GM18909 (cell line): ENCODE results near the gene ATP11B.

Experiments used
- ATAC-seq: cut with Tn5 transposase; IDR thresholded peaks from one replicate; pipeline ENCODE4 v1.9.1; 2021; ENCODE audit warnings: mild to moderate bottlenecking; ENCODE audit not compliant: unreplicated experiment, poor library complexity

Gene ATP11B

DNA sequence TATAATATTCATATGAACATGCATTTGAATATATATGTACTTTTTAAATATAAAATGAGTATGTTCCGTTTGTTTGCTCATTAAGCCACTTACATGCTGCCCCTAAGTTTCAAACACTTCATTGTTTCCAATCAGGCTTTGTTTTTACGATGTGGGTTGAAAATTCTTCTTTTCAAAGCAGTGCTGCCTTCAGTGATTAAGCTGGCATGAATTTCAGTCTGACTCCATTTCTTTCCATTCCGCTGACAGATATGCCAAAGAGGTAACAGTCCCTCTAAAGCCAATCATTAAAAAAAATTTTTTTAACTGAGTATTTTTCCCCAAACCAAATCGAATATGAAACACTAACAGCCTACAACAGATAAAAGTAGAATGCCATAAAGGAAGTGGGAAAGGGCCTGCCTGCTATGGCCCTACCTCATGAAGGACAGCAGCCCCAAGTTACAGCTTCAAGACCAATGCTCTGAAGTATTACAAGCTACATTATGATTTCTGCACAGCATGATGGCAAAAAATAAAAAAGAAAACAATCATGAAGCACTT, 147.0 kb downstream of the ATP11B start:
- no peak for ATAC-seq

DNA sequence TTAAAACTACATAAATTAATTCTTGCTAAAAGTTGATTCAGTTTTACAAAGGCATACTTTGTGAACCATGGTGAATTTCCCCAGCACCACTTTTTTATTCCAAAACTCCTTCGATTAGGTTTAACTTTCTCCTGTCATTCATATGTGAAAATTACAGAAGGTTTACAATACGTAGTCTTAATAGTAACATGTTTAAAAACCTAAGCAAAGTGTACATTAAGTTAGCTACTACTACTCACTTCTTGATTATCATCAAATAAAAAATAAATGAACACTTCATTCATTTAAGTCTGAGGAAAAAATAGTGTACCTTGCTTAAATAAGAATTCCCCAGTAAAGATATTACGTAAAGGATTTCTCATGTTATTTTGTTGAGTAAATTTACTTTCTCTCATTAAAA, 148.4 kb downstream of the ATP11B start:
- no peak for ATAC-seq

DNA sequence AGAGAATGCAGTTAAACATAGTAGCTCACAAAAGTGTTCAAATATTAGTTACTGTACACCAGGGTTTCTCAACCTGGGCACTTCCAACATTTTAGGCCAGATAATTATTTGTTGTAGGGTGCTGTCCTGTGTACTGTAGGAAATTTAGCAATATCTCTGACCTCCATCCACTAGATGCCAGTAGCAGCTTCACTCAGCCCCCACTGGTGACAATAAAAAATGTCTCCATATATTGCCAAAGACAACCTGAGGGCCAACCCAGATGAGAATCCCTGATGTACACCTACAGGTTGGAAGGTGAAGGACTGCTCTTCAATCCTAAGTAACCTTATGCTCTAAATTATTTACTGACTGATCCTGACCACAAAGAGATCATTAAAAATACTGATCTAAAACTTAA, 154.6 kb downstream of the ATP11B start:
- ATAC-seq = peak; percentile 66

DNA sequence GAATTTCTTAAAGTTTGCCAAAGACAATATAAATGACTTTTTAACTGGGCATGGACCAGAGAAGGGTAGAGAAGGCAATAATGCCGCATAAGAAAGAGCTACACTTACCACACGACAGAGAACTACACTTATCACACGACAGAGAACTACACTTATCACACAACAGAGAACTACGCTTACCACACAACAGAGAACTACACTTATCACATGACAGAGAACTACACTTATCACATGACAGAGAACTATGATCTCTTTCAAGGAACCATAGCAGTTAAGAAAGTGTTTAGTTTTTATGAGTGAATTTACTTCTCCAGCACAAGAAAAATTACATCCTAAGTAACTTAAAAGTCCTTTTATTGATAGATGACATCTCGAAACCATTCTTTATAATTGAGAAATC, 155.0 kb downstream of the ATP11B start:
- no peak for ATAC-seq

DNA sequence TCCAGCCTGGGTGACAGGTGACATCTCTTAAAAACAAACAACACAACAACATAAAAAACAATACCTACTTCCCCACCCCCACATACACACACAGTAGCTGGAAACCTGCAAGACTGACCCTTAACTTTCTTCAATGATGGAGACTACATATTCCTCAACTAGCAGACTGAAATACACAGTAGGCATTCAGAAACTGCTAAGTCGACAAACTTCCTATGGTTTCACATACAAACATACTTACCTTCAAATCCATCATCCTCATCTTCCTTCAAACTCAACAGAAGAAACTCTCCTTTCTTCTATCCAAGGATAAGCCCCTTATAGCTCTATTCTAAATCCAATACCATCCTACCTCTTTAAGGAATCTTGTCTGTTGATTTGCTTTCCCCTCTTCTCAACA, 156.4 kb downstream of the ATP11B start:
- ATAC-seq = no peak

DNA sequence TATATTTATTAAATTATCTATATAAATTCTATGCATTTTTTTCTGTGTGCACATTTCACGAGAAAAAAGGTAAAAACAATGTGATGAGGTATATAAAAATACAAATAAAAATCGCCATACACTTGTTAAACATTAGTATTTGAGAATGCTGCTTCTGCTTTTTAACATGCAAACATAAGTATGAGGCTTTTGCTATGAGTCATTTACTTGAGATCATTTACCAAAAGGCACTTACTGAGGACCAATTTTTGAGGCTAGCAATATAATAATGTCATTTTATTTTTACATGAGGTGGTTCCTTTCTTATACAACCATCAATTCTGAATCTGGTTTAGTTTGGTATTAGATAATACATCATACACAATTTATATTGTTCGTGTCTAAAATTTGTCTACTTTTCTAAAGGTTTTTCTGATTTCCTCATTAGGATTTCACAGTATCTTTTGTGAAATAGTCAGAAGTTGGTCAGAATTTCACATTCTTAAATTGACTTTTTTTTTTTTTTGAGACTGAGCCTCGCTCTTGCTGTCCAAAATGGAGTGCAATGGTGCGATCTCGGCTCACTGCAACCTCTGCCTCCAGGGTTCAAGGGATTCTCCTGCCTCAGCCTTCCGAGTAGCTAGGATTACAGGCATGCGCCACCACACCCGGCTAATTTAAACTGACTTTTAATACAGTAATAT, 161.4 kb downstream of the ATP11B start:
- ATAC-seq = peak; percentile 94

DNA sequence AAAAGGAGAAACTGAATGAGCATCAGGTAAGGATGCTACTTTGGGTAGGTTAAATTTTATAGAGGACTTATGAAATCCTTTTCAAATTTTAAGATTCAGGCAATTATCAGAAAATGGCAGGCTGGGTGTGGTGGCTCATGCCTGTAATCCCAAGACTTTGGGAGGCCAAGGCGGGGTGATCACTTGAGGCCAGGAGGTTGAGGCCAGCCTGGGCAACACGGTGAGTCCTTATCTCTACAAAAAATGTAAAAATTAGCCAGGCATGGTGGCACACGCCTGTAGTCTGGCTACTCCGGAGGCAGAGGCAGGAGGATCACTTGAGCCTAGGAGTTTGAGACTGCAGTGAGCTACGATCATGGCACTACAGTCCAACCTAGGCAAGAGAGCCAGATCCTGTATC, 163.9 kb downstream of the ATP11B start:
- no peak for ATAC-seq

DNA sequence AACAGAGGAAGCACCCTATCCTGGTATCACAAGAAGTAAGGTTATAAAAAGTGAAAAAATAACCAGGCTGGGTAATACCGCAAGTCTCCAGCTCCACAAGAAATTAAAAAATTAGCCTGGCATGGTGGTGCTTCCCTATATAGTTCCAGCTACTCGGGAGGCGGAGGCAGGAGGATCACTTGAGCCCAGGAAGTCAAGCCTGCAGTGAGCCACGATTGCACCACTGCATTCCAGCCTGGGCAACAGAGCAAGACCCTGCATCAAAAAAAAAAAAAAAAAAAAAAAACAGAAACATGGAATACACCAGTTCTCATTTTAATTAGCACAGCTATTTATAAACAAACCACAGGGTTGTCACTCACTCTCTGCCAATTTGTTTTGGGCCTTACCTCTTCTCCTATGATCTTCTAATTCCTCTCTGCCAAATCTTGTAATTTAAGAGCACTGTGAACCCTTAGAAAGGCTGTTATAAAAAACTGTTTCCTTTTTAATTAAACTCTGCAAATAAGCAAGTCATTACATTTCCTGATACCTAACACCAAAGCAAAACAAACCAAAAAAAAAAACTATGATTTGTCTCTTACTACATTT, 164.5 kb downstream of the ATP11B start:
- no peak for ATAC-seq

DNA sequence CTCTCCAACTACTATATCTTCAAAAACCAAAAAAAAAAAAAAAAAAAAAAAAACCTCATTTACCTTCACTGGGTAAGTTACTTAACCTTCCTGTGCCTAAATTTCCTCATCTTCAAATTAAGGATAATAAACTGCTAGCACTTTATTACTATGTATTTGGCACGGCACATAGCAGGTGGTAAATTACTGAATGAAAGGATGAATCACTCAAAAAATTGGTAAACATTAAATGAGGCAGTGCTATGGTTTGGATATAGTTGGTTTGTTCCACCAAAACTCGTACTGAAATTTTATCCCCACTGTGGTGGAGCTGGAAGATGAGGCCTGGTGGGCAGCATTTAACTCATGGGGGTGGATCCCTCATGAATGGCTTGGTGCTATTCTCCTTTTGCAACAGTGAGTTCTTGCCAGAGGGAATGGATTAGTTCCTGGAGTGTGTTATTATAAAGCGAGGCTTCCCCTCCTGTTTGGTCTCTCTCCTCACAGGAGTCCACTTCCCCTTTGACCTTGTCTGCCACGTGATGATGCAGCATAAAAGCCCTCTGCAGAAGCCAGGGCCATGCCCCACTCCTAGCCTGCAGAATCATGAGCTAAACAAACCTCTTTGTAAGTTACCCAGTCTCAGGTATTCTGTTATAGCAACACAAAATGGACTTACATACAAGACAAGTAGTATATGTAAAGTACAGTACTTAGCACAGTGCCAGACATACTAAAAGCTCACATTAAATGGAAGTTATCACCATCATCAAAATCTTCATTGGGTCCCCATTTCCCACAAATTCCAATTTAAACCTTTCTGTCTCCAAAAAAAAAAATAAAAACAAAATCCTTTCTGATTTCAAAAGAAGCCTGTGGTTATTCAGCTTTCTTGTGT, 166.4 kb downstream of the ATP11B start:
- ATAC-seq = no peak

DNA sequence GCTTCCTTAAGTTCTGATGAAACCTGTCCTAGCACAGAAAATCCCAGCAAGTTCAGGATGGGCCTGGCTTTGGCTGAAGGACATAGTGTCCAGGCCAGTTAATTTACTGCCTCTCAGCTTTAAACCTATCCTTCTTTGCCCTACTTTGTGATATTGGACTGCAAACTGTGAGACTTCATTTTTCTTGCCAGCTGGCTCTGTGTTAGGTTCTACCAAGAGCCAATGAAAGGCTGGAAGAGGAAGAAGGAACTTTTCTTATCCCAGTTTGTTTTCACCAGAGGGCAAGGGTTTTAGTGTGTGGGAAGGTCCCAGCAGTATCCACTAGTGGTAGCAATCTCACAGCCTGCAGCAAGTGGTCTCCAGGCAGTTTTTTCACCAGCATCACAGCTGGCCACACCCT, 168.9 kb downstream of the ATP11B start:
- ATAC-seq = no peak

DNA sequence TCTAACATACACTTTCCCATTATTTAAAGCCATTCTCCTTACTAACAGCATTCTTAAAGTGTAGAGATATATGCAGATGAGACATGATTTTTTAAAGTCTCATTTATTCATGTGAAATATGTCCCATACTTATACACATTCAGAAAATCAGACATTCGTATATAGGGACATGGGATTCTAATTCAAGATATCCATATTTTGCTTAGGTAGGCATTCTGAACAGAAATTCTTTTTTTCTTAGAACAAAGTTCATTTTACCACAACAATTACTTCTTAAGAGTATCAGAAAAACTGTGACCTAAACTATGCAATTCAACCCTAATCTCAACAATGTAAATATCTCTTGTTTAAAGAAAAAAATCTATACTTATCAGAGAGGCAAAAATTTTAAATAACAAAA, 170.9 kb downstream of the ATP11B start:
- ATAC-seq = no peak

DNA sequence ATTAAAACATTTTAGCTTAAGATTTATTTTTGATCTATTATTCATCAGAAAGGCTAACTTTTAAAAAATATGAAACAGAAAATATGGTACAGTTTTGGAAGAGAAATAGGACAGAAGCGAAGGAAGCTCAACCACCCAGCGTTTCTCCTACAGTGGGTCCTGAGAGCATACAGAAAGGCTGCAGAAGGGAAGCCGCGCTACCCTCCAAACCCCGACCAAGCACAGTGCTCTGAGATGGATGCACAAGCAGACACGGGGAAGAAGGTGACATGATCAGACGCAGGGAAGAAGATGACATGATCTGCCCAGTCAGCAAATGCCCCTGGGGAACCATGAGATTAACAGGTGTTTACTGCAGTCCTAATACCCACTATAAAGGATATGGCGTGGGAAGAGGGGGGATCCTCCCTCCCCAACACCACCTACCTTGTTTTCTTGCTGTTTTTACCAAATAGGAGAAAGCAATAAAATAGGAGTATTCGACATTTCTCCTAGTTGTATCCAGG, 172.6 kb downstream of the ATP11B start:
- no peak for ATAC-seq

DNA sequence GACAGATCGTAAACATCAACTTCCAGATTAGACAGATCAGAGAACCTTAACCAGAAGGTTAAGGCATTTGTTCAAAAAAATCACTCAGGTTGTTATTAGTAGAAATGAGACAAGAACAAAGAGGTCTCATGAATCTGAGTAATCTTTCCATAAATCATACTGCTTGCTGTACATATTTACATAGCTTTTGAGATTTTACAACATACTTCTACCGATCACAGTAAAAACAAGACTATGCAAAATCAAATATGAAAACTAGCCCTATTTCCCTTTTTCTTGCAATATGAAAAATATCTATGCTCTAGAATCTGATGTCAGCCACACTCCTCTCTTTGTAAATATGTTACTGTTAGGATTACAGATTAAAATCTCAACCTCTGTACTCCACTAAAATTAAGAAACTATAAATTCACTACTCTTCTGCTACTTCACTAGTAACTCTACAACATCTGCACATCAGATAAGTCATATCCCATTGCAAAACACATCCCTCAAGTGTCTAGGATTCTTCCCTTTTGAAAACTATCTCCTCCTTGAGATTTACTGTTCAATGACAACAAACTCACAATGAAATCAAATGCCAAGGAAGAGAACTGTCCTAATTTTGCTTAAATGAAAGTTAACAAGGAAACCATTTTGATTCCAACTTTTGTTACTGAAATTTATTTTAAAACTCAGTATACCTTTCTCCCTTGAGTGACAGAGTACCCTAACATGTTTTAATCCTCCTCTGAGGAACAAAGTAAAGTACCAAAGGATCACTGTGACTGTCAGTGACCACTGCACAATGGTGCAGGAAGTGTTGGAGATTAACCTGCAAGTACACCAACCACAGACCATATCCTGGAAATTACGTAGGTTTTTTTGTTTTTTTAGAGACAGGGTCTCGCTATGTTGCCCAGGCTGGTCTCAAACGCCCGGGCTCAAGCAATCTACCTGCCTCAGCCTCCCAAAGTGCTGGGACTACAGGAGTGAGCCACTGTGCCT, 174.2 kb downstream of the ATP11B start:
- ATAC-seq = peak; percentile 60

DNA sequence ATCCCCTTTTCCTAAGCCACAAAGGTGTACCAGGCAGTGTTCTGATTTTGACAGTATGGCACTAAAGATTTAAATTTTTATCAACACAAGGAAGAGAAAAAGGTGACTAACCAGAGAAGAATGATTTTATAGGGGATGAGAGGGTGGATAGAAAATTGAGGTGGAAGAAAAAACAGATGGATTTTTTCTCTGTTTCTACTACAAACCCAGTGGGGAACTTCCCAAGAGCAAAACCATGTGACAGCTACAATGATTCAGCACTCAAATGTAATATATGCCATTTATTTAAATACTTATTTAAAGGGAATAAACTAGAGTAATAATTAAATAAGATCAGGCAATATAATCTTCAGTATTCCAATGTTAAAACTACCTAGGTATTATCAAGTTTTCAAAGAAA, 176.0 kb downstream of the ATP11B start:
- ATAC-seq = no peak

DNA sequence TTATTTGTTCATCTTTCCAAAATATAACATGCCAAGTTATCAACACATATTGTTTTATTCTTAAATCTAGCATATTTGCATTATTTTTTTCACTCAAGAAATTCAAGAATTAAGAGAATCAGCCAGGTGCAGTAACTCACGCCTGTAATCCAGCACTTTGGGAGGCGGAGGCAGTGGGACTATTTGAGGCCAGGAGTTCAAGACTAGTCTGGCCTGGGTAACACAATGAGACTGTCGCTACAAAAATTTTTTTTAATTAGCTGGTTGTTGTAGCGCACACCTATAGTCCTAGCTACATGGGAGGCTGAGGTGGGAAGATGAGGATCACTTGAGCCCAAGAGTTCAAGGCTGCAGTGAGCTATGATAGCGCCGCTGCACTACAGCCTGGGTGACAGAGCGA, 176.5 kb downstream of the ATP11B start:
- ATAC-seq = no peak

DNA sequence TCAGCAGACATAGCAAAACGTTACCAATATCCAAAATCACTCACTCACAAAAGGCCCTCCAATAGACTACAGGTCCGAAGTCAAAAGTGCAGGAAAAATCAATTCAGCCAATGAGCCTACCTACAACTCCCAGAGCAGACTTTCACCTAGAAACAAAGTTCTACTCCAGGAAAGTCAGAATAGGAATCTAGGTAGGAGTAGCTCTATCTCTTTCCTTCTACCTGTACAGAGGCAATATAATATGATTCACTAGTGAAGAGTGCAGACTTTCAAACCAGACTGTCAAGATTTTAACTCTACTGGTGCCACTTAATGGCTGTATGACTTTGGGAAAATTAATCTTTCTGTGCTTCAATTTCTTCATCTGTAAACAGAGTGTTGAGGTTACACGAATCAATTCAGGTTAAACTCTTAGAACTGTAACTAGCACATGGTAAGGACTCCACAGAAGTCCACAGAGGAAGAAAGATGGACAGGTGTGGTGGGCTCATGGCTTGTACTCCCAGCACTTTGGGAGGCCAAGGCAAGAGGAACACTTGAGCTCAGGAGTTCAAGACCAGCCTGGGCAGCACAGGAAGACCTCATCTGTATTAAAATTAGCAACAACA, 177.6 kb downstream of the ATP11B start:
- no peak for ATAC-seq
